ENCODE data around the gene OTX2. TPM values are rescaled to one million over a fixed set of nuclear protein-coding genes. Genes with fewer than 3 reads are reported as not detected.

The OTX2 gene
- total RNA-seq, 2 donors from 2014 or later, result 321 to 348 TPM

- Mint-ChIP-seq H3K36me3 (ENCODE audit: low read depth) (no peaks in the 10 kb centered on the region), H3K27me3 (ENCODE audit: insufficient read depth) (peaks cover 13% of the 10 kb centered on the region), H3K4me1 (peaks cover 62% of the 10 kb centered on the region), H3K27ac (no peak overlapping the region), H3K4me3 (peak overlapping the region; percentile 86), H3K9me3 (no peaks in the 10 kb centered on the region)
- Histone ChIP-seq H3K36me3 (ENCODE audit: control insufficient read depth, insufficient read depth, low read length) (no peaks in the 10 kb centered on the region), H3K27me3 (ENCODE audit: control insufficient read depth, insufficient read depth, low read length, poor library complexity, severe bottlenecking) (no peaks in the 10 kb centered on the region), H3K4me3 (ENCODE audit: low read length) (no peak overlapping the region), H3K27ac (ENCODE audit: low read depth, low read length) (no peak overlapping the region), H3K9me3 (ENCODE audit: control insufficient read depth, low read length) (no peaks in the 10 kb centered on the region), H3K9ac (ENCODE audit: extremely low read depth, low read length, poor library complexity, severe bottlenecking) (no peak overlapping the region), H3K4me1 (ENCODE audit: control insufficient read depth, insufficient read depth, low read length) (peaks cover 19% of the 10 kb centered on the region)
- WGBS, 2 experiments (ENCODE audit: insufficient coverage in 1 of 2, insufficient read length in 1 of 2), result 77 to 91% methylated on average over 7 to 33 of the region's 33 CpGs
- TF ChIP-seq, protein P1, sequence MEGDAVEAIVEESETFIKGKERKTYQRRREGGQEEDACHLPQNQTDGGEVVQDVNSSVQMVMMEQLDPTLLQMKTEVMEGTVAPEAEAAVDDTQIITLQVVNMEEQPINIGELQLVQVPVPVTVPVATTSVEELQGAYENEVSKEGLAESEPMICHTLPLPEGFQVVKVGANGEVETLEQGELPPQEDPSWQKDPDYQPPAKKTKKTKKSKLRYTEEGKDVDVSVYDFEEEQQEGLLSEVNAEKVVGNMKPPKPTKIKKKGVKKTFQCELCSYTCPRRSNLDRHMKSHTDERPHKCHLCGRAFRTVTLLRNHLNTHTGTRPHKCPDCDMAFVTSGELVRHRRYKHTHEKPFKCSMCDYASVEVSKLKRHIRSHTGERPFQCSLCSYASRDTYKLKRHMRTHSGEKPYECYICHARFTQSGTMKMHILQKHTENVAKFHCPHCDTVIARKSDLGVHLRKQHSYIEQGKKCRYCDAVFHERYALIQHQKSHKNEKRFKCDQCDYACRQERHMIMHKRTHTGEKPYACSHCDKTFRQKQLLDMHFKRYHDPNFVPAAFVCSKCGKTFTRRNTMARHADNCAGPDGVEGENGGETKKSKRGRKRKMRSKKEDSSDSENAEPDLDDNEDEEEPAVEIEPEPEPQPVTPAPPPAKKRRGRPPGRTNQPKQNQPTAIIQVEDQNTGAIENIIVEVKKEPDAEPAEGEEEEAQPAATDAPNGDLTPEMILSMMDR (conservative IDR thresholded peaks at IDR 0.05), result no peak
- peak; percentile 83 for DNase-seq
Measured at GRCh38 chr14:56794088-56794556, 16.2 kb downstream of the OTX2 start.

DNA sequence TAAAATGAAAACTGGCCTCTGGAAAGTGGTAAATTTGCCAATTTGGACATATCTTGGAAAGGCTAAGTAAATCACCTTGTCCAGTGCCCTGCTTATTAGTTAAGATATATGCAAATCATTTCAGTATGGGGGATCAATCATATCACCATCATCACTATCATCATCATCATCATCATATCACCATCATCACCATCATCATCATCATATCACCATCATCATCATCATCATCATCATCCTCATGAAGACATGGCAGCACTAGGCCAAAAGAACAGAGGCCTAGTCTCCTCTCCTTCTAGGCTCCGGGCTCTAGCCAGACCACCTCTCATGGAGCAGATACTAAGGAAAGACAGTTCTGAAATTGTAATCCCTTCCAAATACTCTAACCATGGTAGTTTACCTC, 20.3 kb downstream of the OTX2 start:
- no peak for DNase-seq
- H3K4me1 Mint-ChIP-seq, result peaks cover 51% of the 10 kb centered on the region
- TF ChIP-seq, protein P1 (conservative IDR thresholded peaks at IDR 0.05), result no peak

DNA sequence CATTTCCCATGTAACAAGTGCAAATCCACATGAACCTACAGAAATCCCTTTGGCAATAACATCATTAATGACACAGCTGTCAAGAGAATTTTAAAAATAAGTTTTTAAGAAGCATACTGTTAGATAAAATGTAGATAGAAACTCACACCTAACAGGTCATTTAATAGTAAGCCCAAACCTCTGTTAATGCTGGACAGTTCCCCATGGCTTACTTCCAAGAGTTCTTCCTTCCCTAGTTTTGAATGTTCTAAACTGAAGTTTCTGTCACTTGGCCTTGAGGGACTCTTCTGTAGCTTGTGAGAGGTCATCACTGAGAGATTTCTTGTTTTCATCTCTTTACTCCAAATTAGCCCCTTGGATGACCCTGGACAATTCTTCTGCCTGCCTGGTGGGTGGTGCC, 22.7 kb downstream of the OTX2 start:
- no peak for DNase-seq
- H3K4me1 ChIP-seq (ENCODE audit: control insufficient read depth, insufficient read depth, low read length), result peaks cover 26% of the 10 kb centered on the region
- H3K36me3 ChIP-seq (ENCODE audit: control insufficient read depth, insufficient read depth, low read length), result no peaks in the 10 kb centered on the region
- H3K4me1 Mint-ChIP-seq, result peaks cover 42% of the 10 kb centered on the region
- no peaks in the 10 kb centered on the region for H3K9me3 Mint-ChIP-seq
- no peak overlapping the region for H3K27ac ChIP-seq (ENCODE audit: low read depth, low read length)
- H3K27me3 ChIP-seq (ENCODE audit: control insufficient read depth, insufficient read depth, low read length, poor library complexity, severe bottlenecking), result no peaks in the 10 kb centered on the region
- no peaks in the 10 kb centered on the region for H3K36me3 Mint-ChIP-seq (ENCODE audit: low read depth)
- no peaks in the 10 kb centered on the region for H3K27me3 Mint-ChIP-seq (ENCODE audit: insufficient read depth)
- no peak overlapping the region for H3K27ac Mint-ChIP-seq
- no peak overlapping the region for H3K4me3 ChIP-seq (ENCODE audit: low read length)
- TF ChIP-seq, protein P1 (conservative IDR thresholded peaks at IDR 0.05), result no peak
- H3K9me3 ChIP-seq (ENCODE audit: control insufficient read depth, low read length), result no peaks in the 10 kb centered on the region
- H3K4me3 Mint-ChIP-seq, result no peak overlapping the region
- H3K9ac ChIP-seq (ENCODE audit: extremely low read depth, low read length, poor library complexity, severe bottlenecking), result no peak overlapping the region

More for the DNA sequence above, 20.3 kb downstream of the OTX2 start:
- Mint-ChIP-seq H3K27me3 (ENCODE audit: insufficient read depth) (peaks cover 11% of the 10 kb centered on the region), H3K4me3 (no peak overlapping the region), H3K9me3 (no peaks in the 10 kb centered on the region), H3K36me3 (ENCODE audit: low read depth) (no peaks in the 10 kb centered on the region), H3K27ac (no peak overlapping the region)
- WGBS, 2 experiments (ENCODE audit: insufficient coverage in 1 of 2, insufficient read length in 1 of 2), result 85% methylated on average over 1 of the region's 1 CpG; no CpG with 5 or more reads in 1 of the 2 experiments
- Histone ChIP-seq H3K36me3 (ENCODE audit: control insufficient read depth, insufficient read depth, low read length) (no peaks in the 10 kb centered on the region), H3K4me3 (ENCODE audit: low read length) (no peak overlapping the region), H3K4me1 (ENCODE audit: control insufficient read depth, insufficient read depth, low read length) (peaks cover 26% of the 10 kb centered on the region), H3K27ac (ENCODE audit: low read depth, low read length) (no peak overlapping the region), H3K9me3 (ENCODE audit: control insufficient read depth, low read length) (no peaks in the 10 kb centered on the region), H3K9ac (ENCODE audit: extremely low read depth, low read length, poor library complexity, severe bottlenecking) (no peak overlapping the region), H3K27me3 (ENCODE audit: control insufficient read depth, insufficient read depth, low read length, poor library complexity, severe bottlenecking) (no peaks in the 10 kb centered on the region)
